ENCODE measurements around the gene TPRG1.

Gene TPRG1

DNA sequence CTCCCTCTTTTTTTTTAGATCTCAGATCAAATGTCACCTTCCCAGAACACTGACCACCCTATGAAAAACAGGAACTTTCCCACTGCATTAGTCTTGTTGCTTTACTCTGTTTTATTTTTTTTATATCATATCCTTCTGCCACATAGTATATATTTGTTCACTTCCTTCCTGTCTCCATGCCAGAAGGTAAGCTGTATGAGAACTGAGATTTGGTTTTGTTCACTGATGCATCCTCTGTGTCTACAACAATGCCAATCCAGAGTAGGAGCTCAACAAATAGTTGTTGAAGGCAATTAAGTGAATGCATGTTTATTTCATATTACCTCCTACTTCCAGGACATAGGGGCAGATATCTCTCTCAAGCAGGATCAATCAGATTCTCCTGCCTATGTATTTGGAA is 114.4 kb downstream of the TPRG1 start:
- TF ChIP-seq, protein P1, sequence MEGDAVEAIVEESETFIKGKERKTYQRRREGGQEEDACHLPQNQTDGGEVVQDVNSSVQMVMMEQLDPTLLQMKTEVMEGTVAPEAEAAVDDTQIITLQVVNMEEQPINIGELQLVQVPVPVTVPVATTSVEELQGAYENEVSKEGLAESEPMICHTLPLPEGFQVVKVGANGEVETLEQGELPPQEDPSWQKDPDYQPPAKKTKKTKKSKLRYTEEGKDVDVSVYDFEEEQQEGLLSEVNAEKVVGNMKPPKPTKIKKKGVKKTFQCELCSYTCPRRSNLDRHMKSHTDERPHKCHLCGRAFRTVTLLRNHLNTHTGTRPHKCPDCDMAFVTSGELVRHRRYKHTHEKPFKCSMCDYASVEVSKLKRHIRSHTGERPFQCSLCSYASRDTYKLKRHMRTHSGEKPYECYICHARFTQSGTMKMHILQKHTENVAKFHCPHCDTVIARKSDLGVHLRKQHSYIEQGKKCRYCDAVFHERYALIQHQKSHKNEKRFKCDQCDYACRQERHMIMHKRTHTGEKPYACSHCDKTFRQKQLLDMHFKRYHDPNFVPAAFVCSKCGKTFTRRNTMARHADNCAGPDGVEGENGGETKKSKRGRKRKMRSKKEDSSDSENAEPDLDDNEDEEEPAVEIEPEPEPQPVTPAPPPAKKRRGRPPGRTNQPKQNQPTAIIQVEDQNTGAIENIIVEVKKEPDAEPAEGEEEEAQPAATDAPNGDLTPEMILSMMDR (IDR thresholded peaks at IDR 0.05), result no peak
- Histone ChIP-seq H3K4me2 (ENCODE audit: low read length) (no peak overlapping the region), H3K9me3 (ENCODE audit: control insufficient read depth, low read length) (peaks cover 2% of the 10 kb centered on the region), H3K4me1 (no peaks in the 10 kb centered on the region), H3K27ac (no peak overlapping the region), H3K4me3 (ENCODE audit: low read depth, low read length) (no peak overlapping the region), H2AFZ (no peak overlapping the region), H3K27me3 (ENCODE audit: control insufficient read depth, insufficient read depth, low read length) (no peaks in the 10 kb centered on the region), H3K36me3 (ENCODE audit: control insufficient read depth, insufficient read depth, low read length) (no peaks in the 10 kb centered on the region), H3K79me2 (no peaks in the 10 kb centered on the region), H3K9ac (no peak overlapping the region)

DNA sequence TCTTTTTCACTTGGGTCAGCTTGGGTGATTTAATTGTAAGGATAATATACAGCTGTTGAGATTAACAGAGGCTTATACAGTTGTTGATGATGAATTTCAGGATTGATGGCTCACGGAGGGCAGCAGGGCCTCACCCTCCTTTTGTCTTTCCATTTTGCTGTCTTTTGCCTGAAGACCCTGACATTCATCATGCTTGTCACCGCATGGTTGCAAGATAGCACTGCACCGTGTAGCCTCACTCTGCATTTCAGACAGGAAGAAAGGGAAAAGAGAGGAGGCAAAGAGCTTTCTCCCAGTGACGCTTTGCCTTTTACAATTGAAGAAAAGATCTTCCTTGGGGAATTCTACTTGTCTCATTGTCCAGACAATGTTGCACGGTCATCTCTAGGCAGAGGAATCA is 115.1 kb downstream of the TPRG1 start:
- H3K9me3 ChIP-seq (ENCODE audit: control insufficient read depth, low read length), result peaks cover 2% of the 10 kb centered on the region
- no peaks in the 10 kb centered on the region for H3K27me3 ChIP-seq (ENCODE audit: control insufficient read depth, insufficient read depth, low read length)
- no peaks in the 10 kb centered on the region for H3K79me2 ChIP-seq
- H2AFZ ChIP-seq, result no peak overlapping the region
- no peak overlapping the region for H3K4me2 ChIP-seq (ENCODE audit: low read length)
- H3K9ac ChIP-seq, result no peak overlapping the region
- H3K27ac ChIP-seq, result no peak overlapping the region
- TF ChIP-seq, protein P1 (IDR thresholded peaks at IDR 0.05), result no peak
- no peak overlapping the region for H3K4me3 ChIP-seq (ENCODE audit: low read depth, low read length)
- H3K4me1 ChIP-seq, result no peaks in the 10 kb centered on the region
- H3K36me3 ChIP-seq (ENCODE audit: control insufficient read depth, insufficient read depth, low read length), result no peaks in the 10 kb centered on the region

DNA sequence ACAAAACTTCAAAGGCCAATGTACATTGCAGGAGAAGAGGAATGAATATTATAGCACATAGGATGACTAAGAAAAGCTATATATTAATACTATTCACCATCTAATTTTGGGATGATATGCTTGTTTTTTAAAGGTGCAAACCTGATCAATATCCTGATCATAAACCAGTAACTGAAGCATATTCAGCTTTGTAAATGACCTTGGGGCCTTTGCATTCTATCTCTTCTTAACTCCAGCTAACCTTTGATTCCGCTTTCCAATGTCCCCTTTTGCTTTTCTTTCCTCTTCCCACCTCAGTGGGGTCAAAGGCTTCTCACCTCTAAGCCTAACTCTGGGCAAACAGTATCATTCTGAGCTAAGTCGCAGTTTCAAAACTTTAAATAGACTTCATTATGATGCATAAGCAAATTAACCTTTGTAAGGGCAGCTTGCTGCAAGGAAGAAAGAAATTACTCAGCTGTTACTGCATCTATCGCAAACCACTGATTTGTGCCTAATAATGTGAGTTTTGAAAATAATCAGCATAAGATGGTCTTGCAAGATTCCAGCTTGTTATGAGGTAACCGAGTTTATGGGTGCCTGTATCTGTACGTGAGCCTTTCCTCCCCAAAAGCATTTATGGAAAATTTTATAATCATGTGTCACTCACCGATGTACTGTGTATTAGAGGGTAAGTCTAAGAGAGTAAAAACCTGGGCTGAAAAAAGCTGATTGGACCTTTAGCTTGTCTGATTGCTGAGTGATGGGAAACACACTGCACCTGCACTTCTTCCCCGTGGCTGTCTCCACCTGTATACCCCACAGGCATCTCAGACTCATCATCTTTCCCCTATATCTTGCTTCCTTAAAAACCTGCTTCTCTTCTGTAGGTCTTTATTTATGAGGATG is 116.8 kb downstream of the TPRG1 start:
- Histone ChIP-seq H3K36me3 (ENCODE audit: control insufficient read depth, insufficient read depth, low read length) (no peaks in the 10 kb centered on the region), H3K27me3 (ENCODE audit: control insufficient read depth, insufficient read depth, low read length) (no peaks in the 10 kb centered on the region), H3K27ac (no peak overlapping the region), H3K4me2 (ENCODE audit: low read length) (no peak overlapping the region), H2AFZ (no peak overlapping the region), H3K4me3 (ENCODE audit: low read depth, low read length) (no peak overlapping the region), H3K79me2 (no peaks in the 10 kb centered on the region), H3K4me1 (no peaks in the 10 kb centered on the region), H3K9ac (no peak overlapping the region), H3K9me3 (ENCODE audit: control insufficient read depth, low read length) (no peaks in the 10 kb centered on the region)
- TF ChIP-seq, protein P1 (IDR thresholded peaks at IDR 0.05), result no peak

GRCh38 chr3:189289251-189289650 is 117.5 kb downstream of the TPRG1 start:
- Histone ChIP-seq H2AFZ (no peak overlapping the region), H3K27me3 (ENCODE audit: control insufficient read depth, insufficient read depth, low read length) (no peaks in the 10 kb centered on the region), H3K79me2 (no peaks in the 10 kb centered on the region), H3K4me2 (ENCODE audit: low read length) (no peak overlapping the region), H3K27ac (no peak overlapping the region), H3K36me3 (ENCODE audit: control insufficient read depth, insufficient read depth, low read length) (no peaks in the 10 kb centered on the region), H3K4me1 (no peaks in the 10 kb centered on the region), H3K9me3 (ENCODE audit: control insufficient read depth, low read length) (no peaks in the 10 kb centered on the region), H3K4me3 (ENCODE audit: low read depth, low read length) (no peak overlapping the region), H3K9ac (no peak overlapping the region)
- TF ChIP-seq, protein P1 (IDR thresholded peaks at IDR 0.05), result no peak

All from parathyroid adenoma (tissue), 2 donors.